Measurements from ENCODE around the gene SERPINB2. TPM values are rescaled to one million over a fixed set of nuclear protein-coding genes. Genes with fewer than 3 reads are reported as not detected.
A peak's percentile ranks its signal among the peaks of the same experiment; 100 is the strongest.
"Not testable (repeated sequence)": the region's sequence is repeated elsewhere in the genome, so short reads cannot be mapped to it uniquely, and the experiment has no call there.

Gene SERPINB2
- total RNA-seq, 4 donors from 2014 or later = 1.2 to 14.5 (median 3.0) TPM

DNA sequence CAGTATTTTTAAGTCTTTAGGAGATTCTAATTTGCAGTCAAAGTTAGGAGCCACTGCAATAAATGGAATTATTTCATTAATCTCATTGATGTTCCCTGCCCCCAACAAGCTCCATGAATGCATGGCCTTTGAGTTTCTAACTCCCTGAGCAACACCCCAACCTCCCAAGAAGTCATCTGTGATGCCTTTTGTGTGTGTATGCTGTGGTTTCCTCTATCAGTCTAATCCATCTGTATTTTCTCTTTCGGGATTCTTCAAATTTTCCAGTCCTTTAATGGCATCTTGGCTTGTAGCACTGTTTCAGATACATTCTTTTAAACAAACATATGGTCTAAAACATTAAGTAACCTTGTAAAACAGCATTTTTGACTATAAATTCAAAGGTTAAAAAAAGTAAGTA lies 37.0 kb downstream of the SERPINB2 start:
- WGBS, 2 donors (ENCODE audit: low coverage in 1 of 2) = 43 to 67% methylated on average over 1 of the region's 1 CpG
- TF ChIP-seq EP300 (IDR thresholded peaks at IDR 0.05) (no peak), POLR2A (IDR thresholded peaks at IDR 0.05) (no peak), POLR2AphosphoS5 (IDR thresholded peaks at IDR 0.05) (no peak)
- TF ChIP-seq, protein P1, sequence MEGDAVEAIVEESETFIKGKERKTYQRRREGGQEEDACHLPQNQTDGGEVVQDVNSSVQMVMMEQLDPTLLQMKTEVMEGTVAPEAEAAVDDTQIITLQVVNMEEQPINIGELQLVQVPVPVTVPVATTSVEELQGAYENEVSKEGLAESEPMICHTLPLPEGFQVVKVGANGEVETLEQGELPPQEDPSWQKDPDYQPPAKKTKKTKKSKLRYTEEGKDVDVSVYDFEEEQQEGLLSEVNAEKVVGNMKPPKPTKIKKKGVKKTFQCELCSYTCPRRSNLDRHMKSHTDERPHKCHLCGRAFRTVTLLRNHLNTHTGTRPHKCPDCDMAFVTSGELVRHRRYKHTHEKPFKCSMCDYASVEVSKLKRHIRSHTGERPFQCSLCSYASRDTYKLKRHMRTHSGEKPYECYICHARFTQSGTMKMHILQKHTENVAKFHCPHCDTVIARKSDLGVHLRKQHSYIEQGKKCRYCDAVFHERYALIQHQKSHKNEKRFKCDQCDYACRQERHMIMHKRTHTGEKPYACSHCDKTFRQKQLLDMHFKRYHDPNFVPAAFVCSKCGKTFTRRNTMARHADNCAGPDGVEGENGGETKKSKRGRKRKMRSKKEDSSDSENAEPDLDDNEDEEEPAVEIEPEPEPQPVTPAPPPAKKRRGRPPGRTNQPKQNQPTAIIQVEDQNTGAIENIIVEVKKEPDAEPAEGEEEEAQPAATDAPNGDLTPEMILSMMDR (IDR thresholded peaks at IDR 0.05) = no peak
- Histone ChIP-seq H3K4me3 (no peak overlapping the region), H3K4me1 (no peaks in the 10 kb centered on the region), H3K9me3 (no peaks in the 10 kb centered on the region), H3K27me3 (no peaks in the 10 kb centered on the region), H3K36me3 (no peaks in the 10 kb centered on the region), H3K27ac (no peak overlapping the region)
- ATAC-seq = no peak

DNA sequence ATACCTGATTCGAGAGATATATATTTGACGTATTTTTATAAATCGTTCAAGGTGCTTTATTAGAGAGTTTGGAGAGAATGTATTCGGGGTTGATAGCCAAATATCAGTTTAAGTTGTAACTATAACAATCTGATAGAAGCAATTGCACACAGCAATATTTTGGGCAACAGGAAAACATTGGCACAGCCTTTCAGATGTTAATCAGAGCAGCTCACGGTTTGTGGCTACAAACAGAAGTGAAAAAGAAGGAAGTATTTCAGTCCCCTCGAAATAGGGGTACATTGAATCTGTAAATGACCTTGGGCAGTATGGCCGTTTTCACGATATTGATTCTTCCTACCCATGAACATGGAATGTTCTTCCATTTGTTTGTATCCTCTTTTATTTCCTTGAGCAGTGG lies 40.8 kb downstream of the SERPINB2 start:
- Histone ChIP-seq H3K9me3 (no peaks in the 10 kb centered on the region), H3K36me3 (no peaks in the 10 kb centered on the region), H3K27me3 (no peaks in the 10 kb centered on the region), H3K27ac (no peak overlapping the region), H3K4me1 (no peaks in the 10 kb centered on the region), H3K4me3 (no peak overlapping the region)
- TF ChIP-seq POLR2AphosphoS5 (IDR thresholded peaks at IDR 0.05) (no peak), POLR2A (IDR thresholded peaks at IDR 0.05) (no peak), EP300 (IDR thresholded peaks at IDR 0.05) (no peak)
- TF ChIP-seq, protein P1 (IDR thresholded peaks at IDR 0.05) = no peak
- 65 to 72% methylated on average over 8 of the region's 8 CpGs for WGBS, 2 donors (ENCODE audit: low coverage in 1 of 2)
- no peak for ATAC-seq

DNA sequence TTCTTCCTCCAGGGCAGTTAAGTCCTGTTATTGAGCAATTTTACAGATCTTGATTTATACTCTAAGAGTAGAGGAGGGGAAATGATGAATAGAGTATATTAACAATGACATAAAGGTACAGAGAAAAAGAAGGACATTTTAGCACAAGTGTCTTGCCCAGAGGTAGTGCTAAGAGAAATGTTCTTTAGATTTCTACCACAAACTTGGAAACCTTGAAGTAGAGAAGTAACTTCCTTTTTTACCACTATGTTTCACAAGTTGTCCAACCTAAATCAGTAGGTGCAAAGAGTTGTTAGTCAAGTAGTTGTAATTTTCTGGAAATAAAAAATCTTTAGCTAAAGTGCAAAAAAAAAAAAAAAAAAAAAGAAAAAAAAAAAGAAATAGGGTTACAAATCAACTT lies 41.9 kb downstream of the SERPINB2 start:
- H3K27me3 ChIP-seq, H3K36me3 ChIP-seq, H3K27ac ChIP-seq, H3K9me3 ChIP-seq, ATAC-seq, H3K4me3 ChIP-seq, H3K4me1 ChIP-seq: not testable (repeated sequence)

DNA sequence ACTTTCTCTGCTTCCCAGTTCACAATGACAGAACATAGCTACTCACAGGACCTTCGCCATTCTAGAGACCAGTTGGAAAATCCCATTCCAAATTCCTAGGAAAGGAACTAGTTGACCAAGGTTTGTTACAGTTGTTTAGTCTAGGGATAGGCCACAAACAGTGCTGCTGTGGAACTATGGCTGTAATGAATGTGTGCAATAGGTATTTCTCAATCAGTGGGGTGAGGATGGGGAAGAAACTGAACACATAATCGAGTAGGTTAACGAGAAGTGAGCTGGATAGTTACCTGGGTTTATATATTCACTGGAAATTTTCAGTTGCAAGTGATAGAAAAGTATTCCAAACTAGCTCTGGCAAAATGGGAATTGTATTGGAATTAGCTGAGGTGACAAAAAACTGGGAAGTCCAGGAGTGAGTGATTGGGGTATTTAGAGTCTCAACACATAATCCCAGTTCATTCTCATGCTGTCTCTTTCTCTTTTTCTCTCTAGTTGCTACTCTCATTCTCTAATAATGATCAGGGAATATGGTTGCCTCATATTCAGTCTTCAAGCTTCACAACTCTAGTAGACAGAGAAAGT lies 43.4 kb downstream of the SERPINB2 start:
- 78 to 86% methylated on average over 1 to 3 of the region's 3 CpGs for WGBS, 2 donors (ENCODE audit: low coverage in 1 of 2)
- H3K9me3 ChIP-seq = no peaks in the 10 kb centered on the region
- H3K4me3 ChIP-seq = no peak overlapping the region
- no peak overlapping the region for H3K27ac ChIP-seq
- TF ChIP-seq EP300 (IDR thresholded peaks at IDR 0.05) (no peak), POLR2AphosphoS5 (IDR thresholded peaks at IDR 0.05) (no peak), POLR2A (IDR thresholded peaks at IDR 0.05) (no peak)
- TF ChIP-seq, protein P1 (IDR thresholded peaks at IDR 0.05) = no peak
- ATAC-seq = no peak
- no peaks in the 10 kb centered on the region for H3K27me3 ChIP-seq
- H3K4me1 ChIP-seq = peaks cover 0 to under 1% (median 0%) of the 10 kb centered on the region in 3 donors
- no peaks in the 10 kb centered on the region for H3K36me3 ChIP-seq

DNA sequence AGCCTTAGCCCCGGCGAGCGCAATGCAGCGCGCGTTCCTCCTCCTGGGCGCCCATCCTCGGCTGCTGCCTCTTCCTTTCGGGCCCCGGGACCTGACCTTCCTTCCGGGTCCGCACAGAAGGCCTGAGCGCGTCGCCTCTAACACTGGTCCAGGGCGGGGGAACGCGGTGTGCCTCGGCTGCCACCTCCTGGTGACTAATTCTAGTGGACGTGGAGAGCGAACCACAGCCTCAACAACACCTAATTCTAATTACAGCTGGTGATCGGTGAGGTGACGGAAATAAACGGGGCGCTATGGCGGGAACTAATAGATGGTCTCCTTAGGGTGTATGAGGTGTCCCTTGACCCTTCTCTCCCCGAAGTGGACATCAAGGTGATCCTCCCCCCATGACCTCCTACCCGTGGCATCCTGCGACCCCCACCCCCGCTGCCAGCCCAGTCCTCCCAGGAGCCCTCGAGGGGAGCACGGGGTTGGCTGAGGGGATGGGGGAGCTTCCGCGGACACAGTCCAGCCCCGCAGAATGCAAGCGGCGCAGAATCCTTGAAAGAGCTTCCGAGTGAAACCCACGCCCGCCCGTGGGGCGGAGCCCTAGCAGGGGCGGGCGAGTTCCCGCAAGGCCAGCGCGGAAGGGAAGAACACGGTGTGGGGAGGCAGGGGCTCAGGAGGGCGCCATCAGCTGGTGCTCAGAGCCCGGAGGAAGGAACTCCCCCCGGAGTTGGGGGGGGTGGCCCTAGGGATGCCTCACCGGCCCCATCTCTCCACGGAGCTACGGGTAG lies 48.8 kb downstream of the SERPINB2 start:
- WGBS, 2 donors (ENCODE audit: low coverage in 1 of 2) = 0 to 2% methylated on average over 8 to 9 of the region's 54 CpGs
- ATAC-seq = peak; percentile 90
- Histone ChIP-seq H3K27me3 (peaks cover 31% of the 10 kb centered on the region), H3K4me3 (peak overlapping the region; percentile 30 to 55), H3K36me3 (no peaks in the 10 kb centered on the region), H3K4me1 (peaks cover 0 to 13% (median 6%) of the 10 kb centered on the region in 3 donors), H3K9me3 (no peaks in the 10 kb centered on the region), H3K27ac (peak overlapping the region in 1 of 4 donors; percentile 39)
- TF ChIP-seq, protein P1 (IDR thresholded peaks at IDR 0.05) = peak; percentile 48 to 80 (median 52)
- no peak for TF ChIP-seq POLR2AphosphoS5 (IDR thresholded peaks at IDR 0.05)
